Measurements from ENCODE around the gene SF3A1.

SF3A1 gene

DNA sequence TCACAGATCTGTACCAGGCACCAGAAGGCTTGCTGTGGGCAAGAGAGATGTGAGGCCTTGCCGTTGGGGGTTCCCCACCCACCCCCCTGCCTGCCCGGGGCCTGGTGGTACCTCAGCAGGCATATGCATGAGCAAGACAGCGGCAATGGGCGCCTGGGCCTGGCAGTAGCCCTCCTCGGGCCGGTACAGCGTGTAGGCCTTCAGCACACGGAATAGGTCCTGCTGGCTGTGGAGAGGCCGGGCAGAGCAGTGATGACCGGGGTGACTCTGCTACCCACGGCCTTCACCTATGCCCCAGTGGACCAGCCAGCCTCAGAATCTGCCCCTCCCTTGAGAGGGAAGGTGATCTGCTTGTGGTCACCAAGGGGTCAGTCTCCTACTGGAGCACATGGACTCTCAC is 61.9 kb downstream of the SF3A1 start:
- Histone ChIP-seq H3K9me3 (ENCODE audit: severe bottlenecking) (no peaks in the 10 kb centered on the region), H3K27ac (ENCODE audit: poor library complexity, severe bottlenecking) (no peak overlapping the region), H3K36me3 (ENCODE audit: low read depth) (peaks cover 34% of the 10 kb centered on the region)

GRCh38 chr22:30294066-30294465 is 62.6 kb downstream of the SF3A1 start:
- DNase-seq (ENCODE audit: low spot score), result no peak
- Histone ChIP-seq H3K27ac (ENCODE audit: poor library complexity, severe bottlenecking) (no peak overlapping the region), H3K4me1 (ENCODE audit: insufficient read depth, poor library complexity, severe bottlenecking) (peaks cover 21% of the 10 kb centered on the region), H3K36me3 (ENCODE audit: low read depth) (peaks cover 27% of the 10 kb centered on the region), H3K27me3 (ENCODE audit: insufficient read depth, poor library complexity, severe bottlenecking) (no peaks in the 10 kb centered on the region), H3K9me3 (ENCODE audit: severe bottlenecking) (no peaks in the 10 kb centered on the region), H3K4me3 (ENCODE audit: severe bottlenecking) (no peak overlapping the region)
- no peak for ATAC-seq (ENCODE audit: low read depth)
- TF ChIP-seq, protein P1, sequence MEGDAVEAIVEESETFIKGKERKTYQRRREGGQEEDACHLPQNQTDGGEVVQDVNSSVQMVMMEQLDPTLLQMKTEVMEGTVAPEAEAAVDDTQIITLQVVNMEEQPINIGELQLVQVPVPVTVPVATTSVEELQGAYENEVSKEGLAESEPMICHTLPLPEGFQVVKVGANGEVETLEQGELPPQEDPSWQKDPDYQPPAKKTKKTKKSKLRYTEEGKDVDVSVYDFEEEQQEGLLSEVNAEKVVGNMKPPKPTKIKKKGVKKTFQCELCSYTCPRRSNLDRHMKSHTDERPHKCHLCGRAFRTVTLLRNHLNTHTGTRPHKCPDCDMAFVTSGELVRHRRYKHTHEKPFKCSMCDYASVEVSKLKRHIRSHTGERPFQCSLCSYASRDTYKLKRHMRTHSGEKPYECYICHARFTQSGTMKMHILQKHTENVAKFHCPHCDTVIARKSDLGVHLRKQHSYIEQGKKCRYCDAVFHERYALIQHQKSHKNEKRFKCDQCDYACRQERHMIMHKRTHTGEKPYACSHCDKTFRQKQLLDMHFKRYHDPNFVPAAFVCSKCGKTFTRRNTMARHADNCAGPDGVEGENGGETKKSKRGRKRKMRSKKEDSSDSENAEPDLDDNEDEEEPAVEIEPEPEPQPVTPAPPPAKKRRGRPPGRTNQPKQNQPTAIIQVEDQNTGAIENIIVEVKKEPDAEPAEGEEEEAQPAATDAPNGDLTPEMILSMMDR (IDR thresholded peaks at IDR 0.05; ENCODE audit: poor library complexity, severe bottlenecking), result no peak

More for the DNA sequence above, 61.9 kb downstream of the SF3A1 start:
- no peaks in the 10 kb centered on the region for H3K27me3 ChIP-seq (ENCODE audit: insufficient read depth, poor library complexity, severe bottlenecking)
- peaks cover 21% of the 10 kb centered on the region for H3K4me1 ChIP-seq (ENCODE audit: insufficient read depth, poor library complexity, severe bottlenecking)
- DNase-seq (ENCODE audit: low spot score), result no peak
- TF ChIP-seq, protein P1 (IDR thresholded peaks at IDR 0.05; ENCODE audit: poor library complexity, severe bottlenecking), result no peak
- no peak overlapping the region for H3K4me3 ChIP-seq (ENCODE audit: severe bottlenecking)
- no peak for ATAC-seq (ENCODE audit: low read depth)

DNA sequence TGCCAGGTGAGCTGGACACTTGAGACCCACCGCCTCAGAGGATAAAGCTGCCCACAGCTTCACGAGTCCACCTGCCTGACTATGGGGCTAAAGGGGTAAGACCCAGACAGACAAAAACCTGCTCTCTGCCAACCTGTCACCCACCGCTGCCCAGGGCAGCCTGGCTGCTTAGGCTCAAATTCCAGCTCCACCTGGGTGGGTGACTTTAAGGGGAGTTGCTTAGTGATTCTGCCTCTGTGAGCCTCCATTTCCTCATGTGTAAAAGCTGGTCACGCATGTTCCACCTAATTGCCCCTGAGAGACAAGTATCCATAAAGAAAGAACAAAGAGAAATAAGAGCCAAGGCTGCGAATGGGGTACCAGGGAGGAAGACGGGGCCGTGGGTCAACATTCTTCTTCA is 63.7 kb downstream of the SF3A1 start:
- peaks cover 22% of the 10 kb centered on the region for H3K4me1 ChIP-seq (ENCODE audit: insufficient read depth, poor library complexity, severe bottlenecking)
- H3K27me3 ChIP-seq (ENCODE audit: insufficient read depth, poor library complexity, severe bottlenecking), result no peaks in the 10 kb centered on the region
- no peak overlapping the region for H3K27ac ChIP-seq (ENCODE audit: poor library complexity, severe bottlenecking)
- DNase-seq (ENCODE audit: low spot score), result no peak
- peaks cover 24% of the 10 kb centered on the region for H3K36me3 ChIP-seq (ENCODE audit: low read depth)
- TF ChIP-seq, protein P1 (IDR thresholded peaks at IDR 0.05; ENCODE audit: poor library complexity, severe bottlenecking), result no peak
- no peak overlapping the region for H3K4me3 ChIP-seq (ENCODE audit: severe bottlenecking)
- H3K9me3 ChIP-seq (ENCODE audit: severe bottlenecking), result no peaks in the 10 kb centered on the region
- no peak for ATAC-seq (ENCODE audit: low read depth)

DNA sequence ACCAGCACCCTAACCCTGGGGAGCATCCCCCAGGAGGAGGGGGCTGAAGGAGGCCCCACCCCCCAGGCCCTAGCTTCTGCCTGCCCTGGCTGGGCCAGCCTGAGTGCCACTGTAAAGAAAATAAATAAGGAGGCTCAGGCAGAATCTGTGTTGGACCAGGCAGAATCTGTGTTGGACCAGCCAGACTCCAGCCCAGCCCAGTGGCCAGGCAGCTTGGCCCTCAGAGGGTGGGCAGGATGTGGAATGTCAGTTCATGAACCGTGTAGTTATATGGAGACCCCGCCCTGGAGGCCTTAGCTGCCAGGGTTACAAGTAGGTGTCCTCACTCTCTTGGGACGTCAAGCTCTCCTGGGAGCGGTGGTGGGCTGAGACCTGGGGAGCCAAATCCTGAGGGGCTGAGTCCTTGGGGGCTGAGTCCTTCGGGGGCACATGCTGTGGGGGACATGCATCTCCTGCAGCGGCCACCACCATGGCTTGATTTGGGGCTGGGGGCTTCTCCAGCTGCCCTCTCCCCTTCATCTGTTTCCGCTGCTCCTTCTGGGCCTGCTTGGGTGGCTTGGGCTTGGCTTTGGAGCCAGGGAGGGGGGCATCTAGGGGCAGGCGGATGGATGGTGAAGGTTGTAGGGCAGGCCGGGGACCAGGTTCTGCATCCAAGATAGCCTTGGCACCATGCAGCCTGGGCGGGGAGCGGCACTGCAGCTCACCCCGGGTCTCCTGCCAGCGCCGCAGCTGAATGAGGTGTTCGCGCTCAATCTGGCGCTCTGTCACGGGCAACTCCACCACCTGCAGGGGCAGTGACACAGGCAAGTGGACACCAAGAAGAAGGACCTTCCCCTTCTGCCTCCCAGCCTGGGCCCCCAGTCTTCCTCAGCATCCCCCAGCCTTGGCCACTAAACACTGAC is 64.4 kb downstream of the SF3A1 start:
- H3K27ac ChIP-seq (ENCODE audit: poor library complexity, severe bottlenecking), result peak overlapping the region; percentile 79
- ATAC-seq (ENCODE audit: low read depth), result no peak
- TF ChIP-seq, protein P1 (IDR thresholded peaks at IDR 0.05; ENCODE audit: poor library complexity, severe bottlenecking), result no peak
- peaks cover 17% of the 10 kb centered on the region for H3K36me3 ChIP-seq (ENCODE audit: low read depth)
- peaks cover 22% of the 10 kb centered on the region for H3K4me1 ChIP-seq (ENCODE audit: insufficient read depth, poor library complexity, severe bottlenecking)
- H3K9me3 ChIP-seq (ENCODE audit: severe bottlenecking), result no peaks in the 10 kb centered on the region
- no peak for DNase-seq (ENCODE audit: low spot score)
- no peak overlapping the region for H3K4me3 ChIP-seq (ENCODE audit: severe bottlenecking)
- no peaks in the 10 kb centered on the region for H3K27me3 ChIP-seq (ENCODE audit: insufficient read depth, poor library complexity, severe bottlenecking)
